Suprapubic skin (tissue), 4 donors: ENCODE results near the gene RAB43. TPM values are rescaled to one million over a fixed set of nuclear protein-coding genes. Genes with fewer than 3 reads are reported as not detected.
"Not testable (repeated sequence)": the region's sequence is repeated elsewhere in the genome, so short reads cannot be mapped to it uniquely, and the experiment has no call there.

ENCODE experiments used
- DNase-seq, 2 donors: peaks; one replicate each; pipeline ENCODE4 v3.0.0-alpha.2; 2019; ENCODE audit warnings: low spot score in 2 of 2
- H3K27ac ChIP-seq: fragments of 200-600 bp; sonication (generic); one replicate; pipeline ENCODE4 v1.5.1; 2019
- H3K27me3 ChIP-seq: fragments of 200-600 bp; sonication (generic); one replicate; pipeline ENCODE4 v1.5.1; 2019
- H3K36me3 ChIP-seq: fragments of 200-600 bp; sonication (generic); one replicate; pipeline ENCODE4 v1.5.1; 2019
- H3K4me1 ChIP-seq: fragments of 200-600 bp; sonication (generic); one replicate; pipeline ENCODE4 v1.5.1; 2019
- H3K4me3 ChIP-seq: fragments of 200-600 bp; sonication (generic); one replicate; pipeline ENCODE4 v1.5.1; 2019; ENCODE audit warnings: mild to moderate bottlenecking
- H3K9me3 ChIP-seq: fragments of 200-600 bp; sonication (generic); one replicate; pipeline ENCODE4 v1.5.1; 2019
- CTCF ChIP-seq, 2 donors: fragments of 200-600 bp in 1 of 2; fragments of 450-650 bp in 1 of 2; sonication (generic) in 1 of 2; IDR thresholded peaks; one replicate each; pipeline ENCODE4 v1.5.1; 2016 to 2019; ENCODE audit warnings: antibody characterized with exemption in 2 of 2, mild to moderate bottlenecking in 1 of 2, moderate library complexity in 1 of 2
- EP300 ChIP-seq: sonication (generic); formaldehyde crosslinking; IDR thresholded peaks from one replicate; pipeline ENCODE4 v1.6.1; 2017; ENCODE audit warnings: antibody characterized with exemption
- POLR2A ChIP-seq, 2 donors: fragments of 450-650 bp; IDR thresholded peaks; one replicate each; pipeline ENCODE4 v1.6.1; 2017; ENCODE audit warnings: antibody characterized with exemption in 2 of 2, mild to moderate bottlenecking in 2 of 2, moderate library complexity in 2 of 2
- POLR2AphosphoS5 ChIP-seq, 3 donors: sonication (generic); formaldehyde crosslinking; IDR thresholded peaks; one replicate each; pipeline ENCODE4 v1.6.1; 2017; ENCODE audit warnings: antibody characterized with exemption in 3 of 3
- WGBS: methylation state at CpG from one replicate; pipeline ENCODE4 v1.1.5; 2018; 5-methylcytosine and 5-hydroxymethylcytosine counted together
- total RNA-seq, 4 donors: library from RNA; depleted of rRNA; stranded (reverse); fragments of >200 nt; gene quantifications; one replicate each; pipeline ENCODE4 v1.1.0, GENCODE V29; 2016

The RAB43 gene
- total RNA-seq, 4 donors from 2014 or later, result 7.3 to 20.4 (median 8.3) TPM

- WGBS, result 91% methylated on average over 7 of the region's 7 CpGs
- no peaks in the 10 kb centered on the region for H3K4me1 ChIP-seq
- no peaks in the 10 kb centered on the region for H3K36me3 ChIP-seq
- no peaks in the 10 kb centered on the region for H3K9me3 ChIP-seq
- DNase-seq, result no peak
- no peak overlapping the region for H3K27ac ChIP-seq
- TF ChIP-seq POLR2A (IDR thresholded peaks at IDR 0.05) (no peak), POLR2AphosphoS5 (IDR thresholded peaks at IDR 0.05) (no peak), CTCF (IDR thresholded peaks at IDR 0.05) (no peak), EP300 (no peak)
- H3K27me3 ChIP-seq, result no peaks in the 10 kb centered on the region
- H3K4me3 ChIP-seq, result no peak overlapping the region
Observed at GRCh38 chr3:129077222-129077621, 44.4 kb downstream of the RAB43 start.

- Histone ChIP-seq H3K27me3 (no peaks in the 10 kb centered on the region), H3K9me3 (no peaks in the 10 kb centered on the region), H3K36me3 (no peaks in the 10 kb centered on the region), H3K4me3 (no peak overlapping the region), H3K27ac (peak overlapping the region; percentile 16), H3K4me1 (peaks cover 11% of the 10 kb centered on the region)
- TF ChIP-seq POLR2AphosphoS5 (IDR thresholded peaks at IDR 0.05), result no peak
- no peak for TF ChIP-seq POLR2A (IDR thresholded peaks at IDR 0.05)
- no peak for TF ChIP-seq CTCF (IDR thresholded peaks at IDR 0.05)
- no peak for TF ChIP-seq EP300
- 83% methylated on average over 8 of the region's 8 CpGs for WGBS
- no peak for DNase-seq
Observed at GRCh38 chr3:129070086-129070885, 51.3 kb downstream of the RAB43 start.

GRCh38 chr3:129069313-129070085 is 52.1 kb downstream of the RAB43 start:
- not testable (repeated sequence) for H3K27me3 ChIP-seq, H3K9me3 ChIP-seq, H3K4me3 ChIP-seq, H3K36me3 ChIP-seq, DNase-seq
- WGBS, result 85% methylated on average over 13 of the region's 13 CpGs
- peaks cover 11% of the 10 kb centered on the region for H3K4me1 ChIP-seq
- H3K27ac ChIP-seq, result peak overlapping the region; percentile 16

- DNase-seq, result no peak
- Histone ChIP-seq H3K27me3 (no peaks in the 10 kb centered on the region), H3K27ac (peak overlapping the region; percentile 12), H3K9me3 (no peaks in the 10 kb centered on the region), H3K4me3 (peak overlapping the region; percentile 42), H3K4me1 (peaks cover 11% of the 10 kb centered on the region), H3K36me3 (no peaks in the 10 kb centered on the region)
- no peak for TF ChIP-seq CTCF (IDR thresholded peaks at IDR 0.05)
- TF ChIP-seq POLR2A (IDR thresholded peaks at IDR 0.05), result no peak
- no peak for TF ChIP-seq POLR2AphosphoS5 (IDR thresholded peaks at IDR 0.05)
- no peak for TF ChIP-seq EP300
- 17% methylated on average over 22 of the region's 44 CpGs for WGBS
Observed at GRCh38 chr3:129068291-129068886, 53.2 kb downstream of the RAB43 start.

- 88% methylated on average over 7 of the region's 7 CpGs for WGBS
- H3K4me1 ChIP-seq, result peaks cover 11% of the 10 kb centered on the region
- H3K9me3 ChIP-seq, H3K27me3 ChIP-seq, DNase-seq, H3K36me3 ChIP-seq, H3K27ac ChIP-seq: not testable (repeated sequence)
- H3K4me3 ChIP-seq, result peak overlapping the region; percentile 42
Observed at GRCh38 chr3:129067719-129068118, 53.9 kb downstream of the RAB43 start.

GRCh38 chr3:129065720-129066073 is 55.9 kb downstream of the RAB43 start:
- Histone ChIP-seq H3K27ac (no peak overlapping the region), H3K9me3 (no peaks in the 10 kb centered on the region), H3K4me3 (no peak overlapping the region), H3K27me3 (no peaks in the 10 kb centered on the region), H3K4me1 (peaks cover 11% of the 10 kb centered on the region), H3K36me3 (no peaks in the 10 kb centered on the region)
- WGBS, result 70% methylated on average over 4 of the region's 4 CpGs
- DNase-seq, result no peak
- TF ChIP-seq POLR2AphosphoS5 (IDR thresholded peaks at IDR 0.05) (no peak), EP300 (no peak), CTCF (IDR thresholded peaks at IDR 0.05) (no peak), POLR2A (IDR thresholded peaks at IDR 0.05) (no peak)
